T-helper 1 cell treated with Interleukin-12 subunit alpha and Interleukin-12 subunit beta and Interleukin-4 antibody, amounts not matched to agents 30 μg/mL and 1 μg/mL, for 36 hours (primary cell): Measurements from ENCODE around the gene EIF4A2.

Experiments used
- H3K27ac Mint-ChIP-seq: one replicate; pipeline ENCODE4 v1.8.0; 2021; ENCODE audit warnings: mild to moderate bottlenecking, mixed read lengths
- H3K27me3 Mint-ChIP-seq: one replicate; pipeline ENCODE4 v1.8.0; 2021; ENCODE audit warnings: low read depth, mixed read lengths
- H3K36me3 Mint-ChIP-seq: one replicate; pipeline ENCODE4 v1.8.0; 2021; ENCODE audit warnings: low read depth, mixed read lengths
- H3K4me1 Mint-ChIP-seq: one replicate; pipeline ENCODE4 v1.8.0; 2021; ENCODE audit warnings: low read depth, mixed read lengths
- H3K4me3 Mint-ChIP-seq: one replicate; pipeline ENCODE4 v1.8.0; 2021; ENCODE audit warnings: mild to moderate bottlenecking, moderate library complexity, mixed read lengths
- H3K9me3 Mint-ChIP-seq: one replicate; pipeline ENCODE4 v1.8.0; 2021; ENCODE audit warnings: mixed read lengths

EIF4A2 gene

DNA sequence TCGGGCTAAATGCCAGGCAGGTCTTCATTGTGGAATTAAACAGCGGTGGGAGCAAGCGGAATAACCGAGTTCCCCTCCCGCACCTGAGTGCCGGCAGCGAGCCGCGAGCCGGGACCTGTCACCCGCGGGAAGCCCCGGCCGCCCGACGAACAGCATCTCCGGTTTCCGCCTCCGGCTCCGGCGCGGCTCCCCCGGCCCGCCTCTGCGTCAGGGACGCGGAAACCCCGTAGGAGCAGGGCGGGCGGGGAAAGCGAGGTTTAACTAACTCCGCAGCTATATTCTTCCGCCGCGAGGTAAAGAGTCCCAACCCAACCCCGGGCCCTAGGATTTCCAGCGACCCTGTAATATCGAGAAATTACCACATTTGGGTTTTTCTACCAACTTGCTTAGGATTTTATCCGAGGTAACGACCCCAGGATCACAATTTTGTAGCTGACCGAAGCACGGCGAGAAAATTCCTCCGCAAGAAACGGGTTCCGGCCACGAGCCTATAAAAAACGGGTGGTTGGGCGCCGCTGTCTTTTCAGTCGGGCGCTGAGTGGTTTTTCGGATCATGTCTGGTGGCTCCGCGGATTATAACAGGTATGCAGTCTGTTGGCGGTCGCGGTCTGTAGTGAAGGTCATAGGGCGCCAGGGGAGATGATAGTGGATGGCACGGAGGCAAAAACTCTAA is at the start of gene EIF4A2:
EIF4A2 (plus strand) TSS at position 520 of the 673 bp plus-strand sequence; CDS start at position 554, 34 bp downstream.
- H3K27me3 Mint-ChIP-seq: no peaks in the 10 kb centered on the region
- peaks cover 40% of the 10 kb centered on the region for H3K4me1 Mint-ChIP-seq
- H3K9me3 Mint-ChIP-seq: no peaks in the 10 kb centered on the region
- peaks cover 48% of the 10 kb centered on the region for H3K36me3 Mint-ChIP-seq
- H3K27ac Mint-ChIP-seq: peak within 1 kb of the TSS; percentile 99
- H3K4me3 Mint-ChIP-seq: peak within 1 kb of the TSS; percentile 97

DNA sequence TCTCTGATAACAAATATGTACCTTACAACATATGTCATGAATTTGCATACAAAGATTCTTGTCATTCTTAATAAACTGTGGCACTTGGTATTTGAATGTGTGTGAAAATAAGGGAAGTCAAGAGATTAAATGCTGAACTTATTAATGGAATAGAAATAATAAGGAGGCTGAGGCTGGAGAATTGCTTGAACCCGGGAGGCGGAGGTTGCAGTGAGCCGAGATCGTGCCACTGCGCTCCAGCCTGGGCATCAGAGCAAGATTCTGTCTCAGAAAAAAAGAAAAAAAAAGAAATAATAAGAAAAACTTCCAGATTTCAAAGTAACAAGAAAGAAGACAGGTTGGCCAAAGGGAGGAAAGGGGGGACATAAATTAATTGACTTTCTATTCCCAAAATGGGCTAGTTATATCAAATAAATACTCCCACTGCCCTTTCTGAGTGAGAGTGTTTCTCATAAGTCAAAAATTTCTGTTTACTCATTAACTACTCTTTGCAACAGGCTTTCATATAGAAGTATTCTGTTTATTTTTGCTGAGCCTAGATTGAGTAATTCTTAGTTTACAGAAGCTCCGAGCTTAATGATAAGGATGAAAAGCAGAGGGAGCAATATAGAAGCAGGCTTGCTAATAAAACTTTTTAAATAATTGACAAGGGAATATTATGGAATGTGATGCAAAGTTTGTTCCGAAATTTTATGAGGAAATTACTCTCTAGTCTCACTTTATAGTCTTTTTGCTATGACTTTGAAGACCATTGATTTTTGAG is 40.6 kb upstream of the EIF4A2 start:
- H3K36me3 Mint-ChIP-seq: no peaks in the 10 kb centered on the region
- peaks cover 2% of the 10 kb centered on the region for H3K4me1 Mint-ChIP-seq
- H3K4me3 Mint-ChIP-seq: no peak overlapping the region
- no peaks in the 10 kb centered on the region for H3K9me3 Mint-ChIP-seq
- H3K27ac Mint-ChIP-seq: no peak overlapping the region
- H3K27me3 Mint-ChIP-seq: peaks cover 3% of the 10 kb centered on the region

DNA sequence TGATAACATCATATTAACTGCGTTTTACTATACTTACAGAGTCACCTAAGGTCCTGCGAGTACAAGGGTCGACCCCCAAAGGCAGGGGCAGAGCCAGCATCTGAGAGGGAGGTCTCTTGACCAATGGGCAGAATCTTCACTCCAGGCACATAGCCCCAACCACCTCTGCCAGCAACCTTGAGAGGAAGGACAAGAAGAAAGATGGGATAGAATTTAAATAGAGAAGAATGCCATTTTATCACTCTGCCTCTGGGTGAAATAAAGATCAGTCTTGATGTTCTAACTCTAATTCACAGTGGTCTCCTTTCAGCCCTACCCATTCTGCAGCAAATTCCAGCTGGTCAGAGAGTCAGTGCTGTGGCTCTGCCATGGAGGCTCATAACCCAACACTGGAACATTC is 39.7 kb upstream of the EIF4A2 start:
- H3K9me3 Mint-ChIP-seq: no peaks in the 10 kb centered on the region
- peaks cover 3% of the 10 kb centered on the region for H3K27me3 Mint-ChIP-seq
- H3K4me1 Mint-ChIP-seq: peaks cover 2% of the 10 kb centered on the region
- no peaks in the 10 kb centered on the region for H3K36me3 Mint-ChIP-seq
- no peak overlapping the region for H3K27ac Mint-ChIP-seq
- H3K4me3 Mint-ChIP-seq: no peak overlapping the region

DNA sequence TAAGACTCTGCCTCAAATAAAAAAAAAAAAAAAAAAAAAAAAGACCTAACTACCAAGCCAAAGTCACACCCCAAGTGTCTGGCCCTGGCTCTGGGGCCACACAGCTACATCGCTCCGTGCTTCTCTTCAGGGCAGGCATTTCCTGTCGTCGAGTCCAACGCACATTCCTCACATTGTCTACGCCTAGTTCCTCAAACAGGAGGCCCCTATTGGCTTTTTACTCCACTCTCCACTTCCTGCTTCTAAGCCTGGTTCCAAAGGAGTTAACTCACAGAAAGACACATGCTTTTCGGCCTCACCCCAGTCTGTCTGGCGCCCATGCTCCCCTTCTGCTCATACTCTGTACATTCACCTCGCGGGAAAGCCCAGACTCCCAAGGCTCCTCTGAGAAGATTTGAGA is 37.4 kb upstream of the EIF4A2 start:
- Mint-ChIP-seq H3K27me3 (peaks cover 3% of the 10 kb centered on the region), H3K9me3 (no peaks in the 10 kb centered on the region), H3K4me3 (no peak overlapping the region), H3K36me3 (no peaks in the 10 kb centered on the region), H3K27ac (no peak overlapping the region), H3K4me1 (peaks cover 2% of the 10 kb centered on the region)

DNA sequence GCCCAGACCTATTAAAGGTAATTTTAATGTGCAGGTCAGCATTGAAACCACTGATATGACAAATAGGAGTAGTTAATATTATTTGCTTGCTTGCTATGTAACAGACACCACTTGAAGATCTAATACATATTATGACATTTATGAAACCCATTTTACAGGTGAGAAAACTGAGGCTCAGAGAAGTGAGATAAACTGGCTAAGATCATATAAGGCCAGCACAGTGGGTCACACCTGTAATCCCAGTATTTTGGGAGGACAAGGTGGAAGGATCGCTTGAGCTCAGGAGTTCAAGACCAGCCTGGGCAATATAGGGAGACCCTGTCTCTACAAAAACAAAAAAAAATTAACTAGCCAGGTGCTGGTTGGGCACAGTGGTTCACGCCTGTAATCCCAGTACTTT is 33.1 kb upstream of the EIF4A2 start:
- Mint-ChIP-seq H3K9me3 (no peaks in the 10 kb centered on the region), H3K27me3 (peaks cover 5% of the 10 kb centered on the region), H3K27ac (no peak overlapping the region), H3K4me1 (peaks cover 6% of the 10 kb centered on the region), H3K4me3 (no peak overlapping the region), H3K36me3 (no peaks in the 10 kb centered on the region)

DNA sequence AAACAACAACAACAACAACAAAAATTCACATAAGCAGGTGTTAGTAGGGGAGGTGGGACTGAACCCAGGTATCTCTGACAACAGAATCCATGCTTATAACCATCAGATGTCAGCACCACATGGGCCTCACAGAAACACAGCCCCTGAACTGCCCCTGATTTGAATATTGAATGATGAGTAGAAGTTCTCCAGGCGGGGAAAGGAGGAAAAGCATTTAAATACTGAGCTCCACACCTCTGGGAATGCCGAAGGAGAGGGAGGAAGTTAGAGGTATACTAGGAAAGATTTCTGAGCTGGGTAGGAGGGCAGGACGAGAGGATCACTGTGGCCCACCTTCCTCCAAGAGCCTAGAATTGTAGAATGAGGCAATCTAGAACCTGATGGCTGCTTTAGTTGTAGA is 31.9 kb upstream of the EIF4A2 start:
- H3K27me3 Mint-ChIP-seq: peaks cover 7% of the 10 kb centered on the region
- H3K4me3 Mint-ChIP-seq: no peak overlapping the region
- no peaks in the 10 kb centered on the region for H3K36me3 Mint-ChIP-seq
- H3K27ac Mint-ChIP-seq: no peak overlapping the region
- peaks cover 4% of the 10 kb centered on the region for H3K4me1 Mint-ChIP-seq
- H3K9me3 Mint-ChIP-seq: no peaks in the 10 kb centered on the region

DNA sequence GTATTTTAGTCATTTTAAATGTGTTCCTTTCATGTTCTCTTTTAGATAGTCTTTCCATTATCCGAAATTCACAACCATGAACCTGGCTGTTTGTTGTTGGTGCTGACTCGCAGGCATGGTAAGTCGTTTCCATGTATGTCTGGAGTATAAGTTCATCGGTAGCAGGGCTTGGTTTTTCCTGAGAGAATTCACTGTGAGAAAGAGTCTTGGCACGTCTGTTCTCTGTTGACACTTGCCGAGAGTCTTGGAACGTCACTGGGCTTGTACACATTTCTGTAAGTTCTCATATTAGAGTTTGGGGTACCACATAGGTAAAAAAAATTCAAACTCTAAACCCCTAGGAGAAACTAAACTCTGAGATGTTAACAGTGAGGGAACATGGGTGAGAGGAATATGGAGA is 29.4 kb upstream of the EIF4A2 start:
- H3K27ac Mint-ChIP-seq: no peak overlapping the region
- no peaks in the 10 kb centered on the region for H3K36me3 Mint-ChIP-seq
- H3K4me3 Mint-ChIP-seq: no peak overlapping the region
- H3K9me3 Mint-ChIP-seq: no peaks in the 10 kb centered on the region
- peaks cover 7% of the 10 kb centered on the region for H3K27me3 Mint-ChIP-seq
- peaks cover 4% of the 10 kb centered on the region for H3K4me1 Mint-ChIP-seq

DNA sequence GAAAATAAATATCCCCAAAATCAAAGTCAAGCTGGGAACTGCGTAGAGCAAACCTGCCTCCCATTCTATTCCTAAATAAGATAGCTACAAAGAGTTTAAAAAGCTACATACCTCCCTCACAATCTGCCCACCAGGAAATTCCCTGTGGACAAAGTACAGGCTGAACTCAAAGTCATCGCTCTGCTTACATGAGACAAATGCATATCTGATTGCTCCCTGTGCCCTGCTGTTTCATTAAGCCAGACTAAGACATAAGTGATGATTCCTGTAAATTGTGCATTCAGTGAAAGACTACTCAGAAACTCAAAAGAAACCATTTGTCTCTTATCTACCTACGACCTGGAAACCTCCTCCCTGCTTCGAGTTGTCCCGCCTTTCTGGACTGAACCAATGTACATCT is 28.5 kb upstream of the EIF4A2 start:
- Mint-ChIP-seq H3K27ac (no peak overlapping the region), H3K4me3 (no peak overlapping the region), H3K36me3 (no peaks in the 10 kb centered on the region), H3K27me3 (peaks cover 7% of the 10 kb centered on the region), H3K9me3 (no peaks in the 10 kb centered on the region), H3K4me1 (peaks cover 4% of the 10 kb centered on the region)

DNA sequence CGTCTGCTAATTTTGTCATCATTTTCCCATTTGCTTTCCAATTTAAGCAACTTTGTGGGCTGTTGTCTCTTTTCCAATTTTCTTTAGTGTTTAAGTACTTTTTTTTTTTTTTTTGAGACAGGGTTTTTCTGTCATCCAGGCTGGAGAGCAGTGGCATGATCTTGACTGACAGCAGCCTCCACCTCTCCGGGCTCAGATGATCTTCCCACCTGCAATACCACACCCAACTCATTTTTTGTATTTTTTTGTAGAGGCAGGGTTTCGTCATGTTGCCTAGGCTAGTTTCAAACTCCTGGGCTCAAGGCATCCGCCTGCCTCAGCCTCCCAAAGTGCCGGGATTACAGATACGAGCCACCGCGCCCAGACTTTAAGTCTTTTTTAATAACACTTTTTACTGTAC is 26.2 kb upstream of the EIF4A2 start:
- H3K9me3 Mint-ChIP-seq: no peaks in the 10 kb centered on the region
- no peaks in the 10 kb centered on the region for H3K36me3 Mint-ChIP-seq
- H3K27ac Mint-ChIP-seq: no peak overlapping the region
- H3K4me3 Mint-ChIP-seq: no peak overlapping the region
- peaks cover 7% of the 10 kb centered on the region for H3K27me3 Mint-ChIP-seq
- peaks cover 4% of the 10 kb centered on the region for H3K4me1 Mint-ChIP-seq

DNA sequence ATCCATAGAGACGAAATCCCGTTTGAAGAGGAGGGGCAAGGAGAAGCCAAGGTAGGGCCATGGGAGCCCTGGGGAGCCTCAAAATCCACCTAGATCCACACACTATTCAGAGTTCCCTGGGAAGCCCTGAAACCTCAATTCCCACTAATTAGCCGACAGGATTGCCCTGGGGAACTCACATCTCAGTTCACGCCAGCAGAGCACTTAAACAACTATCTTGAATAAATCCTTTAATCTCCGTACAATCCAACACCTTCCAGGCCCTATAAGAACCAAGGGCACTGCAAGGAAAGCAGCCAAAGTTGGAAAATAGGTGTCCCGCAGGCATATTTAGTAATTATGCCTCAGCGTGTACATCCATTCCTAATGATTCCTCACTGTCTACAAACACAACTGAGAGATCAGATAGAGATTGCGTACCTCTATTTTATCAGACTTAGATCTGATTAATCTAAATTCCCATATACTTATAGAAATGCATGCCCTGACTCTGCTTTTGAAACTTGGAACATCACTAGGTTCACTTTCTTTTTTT is 25.6 kb upstream of the EIF4A2 start:
- Mint-ChIP-seq H3K4me1 (peaks cover 4% of the 10 kb centered on the region), H3K36me3 (no peaks in the 10 kb centered on the region), H3K27ac (no peak overlapping the region), H3K9me3 (no peaks in the 10 kb centered on the region), H3K27me3 (peaks cover 7% of the 10 kb centered on the region), H3K4me3 (no peak overlapping the region)

DNA sequence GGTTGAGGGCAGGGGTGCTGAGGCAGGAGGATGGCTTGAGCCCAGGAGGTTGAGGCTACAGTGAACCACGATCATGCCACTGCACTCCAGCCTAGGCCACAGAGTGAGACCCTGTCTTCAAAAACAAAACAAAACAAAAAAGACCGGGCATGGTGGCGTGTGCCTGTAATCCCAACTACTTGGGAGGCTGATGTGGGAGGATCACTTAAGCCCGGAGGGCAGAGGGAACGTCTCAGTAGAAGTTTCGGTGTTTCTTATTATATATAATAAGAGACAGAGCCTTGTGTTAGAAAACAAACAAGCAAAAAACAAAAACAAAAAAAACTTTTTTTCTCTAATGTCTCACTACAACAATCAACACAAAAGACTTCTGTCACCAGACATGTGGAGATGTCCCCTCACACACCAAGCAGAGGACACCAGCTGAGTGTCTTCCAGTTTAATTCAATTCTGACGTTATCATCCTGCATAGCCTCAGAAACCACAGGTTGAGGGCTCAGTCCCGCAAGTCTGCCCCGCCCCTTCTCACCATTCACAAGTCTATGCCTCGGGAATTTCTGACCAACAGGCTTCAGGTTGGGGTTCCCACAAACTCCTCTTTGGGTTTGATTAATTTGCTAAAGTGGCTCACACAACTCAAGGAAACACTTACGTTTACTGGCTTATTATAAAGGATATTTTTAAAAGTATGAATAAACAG is 24.0 kb upstream of the EIF4A2 start:
- peaks cover 7% of the 10 kb centered on the region for H3K27me3 Mint-ChIP-seq
- no peak overlapping the region for H3K4me3 Mint-ChIP-seq
- no peaks in the 10 kb centered on the region for H3K9me3 Mint-ChIP-seq
- H3K27ac Mint-ChIP-seq: no peak overlapping the region
- H3K4me1 Mint-ChIP-seq: no peaks in the 10 kb centered on the region
- H3K36me3 Mint-ChIP-seq: no peaks in the 10 kb centered on the region

DNA sequence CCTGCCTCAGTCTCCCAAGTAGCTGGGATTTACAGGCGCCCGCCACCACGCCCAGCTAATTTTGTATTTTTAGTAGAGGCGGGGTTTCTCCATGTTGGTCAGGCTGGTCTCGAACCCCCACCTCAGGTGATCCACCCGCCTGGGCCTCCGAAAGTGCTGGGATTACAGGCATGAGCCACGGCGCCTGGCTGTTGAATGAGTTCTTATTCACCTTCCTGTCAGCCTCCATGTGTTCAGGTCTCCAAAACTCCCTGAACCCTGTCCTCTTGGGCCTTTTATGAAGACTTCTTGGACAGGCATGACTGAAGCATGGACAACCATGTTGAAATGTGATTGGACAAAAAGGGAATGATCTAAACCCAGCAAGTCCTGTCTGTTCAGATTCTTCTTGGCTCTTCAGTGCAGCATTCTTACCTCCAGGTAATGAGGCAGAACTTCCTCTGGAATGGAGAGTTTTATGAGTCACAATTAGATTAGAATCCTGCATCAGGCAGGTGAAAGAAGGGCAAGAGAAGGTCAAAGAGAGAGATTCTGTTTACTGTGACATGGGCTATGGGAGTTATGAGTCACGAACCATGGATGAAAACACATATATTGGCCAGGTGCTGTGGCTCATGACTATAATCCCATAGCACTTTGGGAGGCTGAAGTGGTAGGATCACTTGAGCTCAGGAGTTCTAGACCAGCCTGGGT is 23.1 kb upstream of the EIF4A2 start:
- Mint-ChIP-seq H3K27ac (no peak overlapping the region), H3K27me3 (peaks cover 2% of the 10 kb centered on the region), H3K4me1 (no peaks in the 10 kb centered on the region), H3K36me3 (no peaks in the 10 kb centered on the region), H3K4me3 (no peak overlapping the region), H3K9me3 (no peaks in the 10 kb centered on the region)

DNA sequence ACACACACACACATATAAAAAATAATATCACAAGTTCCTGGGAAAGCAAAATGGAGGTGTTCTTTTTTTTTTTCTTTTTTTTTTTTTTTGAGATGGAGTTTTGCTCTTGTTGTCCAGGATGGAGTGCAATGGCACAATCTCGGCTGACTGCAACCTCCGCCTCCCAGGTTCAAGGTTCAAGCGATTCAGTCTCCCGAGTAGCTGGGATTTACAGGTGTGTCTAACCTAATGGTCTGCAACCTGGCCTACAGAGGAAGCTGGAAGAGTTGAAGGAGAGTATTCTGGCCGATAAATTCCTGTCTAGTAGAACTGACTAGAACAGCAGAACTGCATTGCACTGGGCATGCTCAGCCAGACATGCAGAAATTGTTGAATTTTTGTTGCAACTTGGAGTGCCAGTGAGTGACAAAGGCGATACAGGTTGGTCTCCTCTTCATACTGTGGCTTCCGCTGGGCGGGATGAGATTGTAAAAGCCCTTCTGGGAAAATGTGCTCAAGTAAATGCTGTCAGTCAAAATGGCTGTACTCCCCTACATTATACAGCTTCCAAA is 22.4 kb upstream of the EIF4A2 start:
- Mint-ChIP-seq H3K27ac (no peak overlapping the region), H3K36me3 (no peaks in the 10 kb centered on the region), H3K4me1 (no peaks in the 10 kb centered on the region), H3K27me3 (no peaks in the 10 kb centered on the region), H3K9me3 (no peaks in the 10 kb centered on the region), H3K4me3 (no peak overlapping the region)

DNA sequence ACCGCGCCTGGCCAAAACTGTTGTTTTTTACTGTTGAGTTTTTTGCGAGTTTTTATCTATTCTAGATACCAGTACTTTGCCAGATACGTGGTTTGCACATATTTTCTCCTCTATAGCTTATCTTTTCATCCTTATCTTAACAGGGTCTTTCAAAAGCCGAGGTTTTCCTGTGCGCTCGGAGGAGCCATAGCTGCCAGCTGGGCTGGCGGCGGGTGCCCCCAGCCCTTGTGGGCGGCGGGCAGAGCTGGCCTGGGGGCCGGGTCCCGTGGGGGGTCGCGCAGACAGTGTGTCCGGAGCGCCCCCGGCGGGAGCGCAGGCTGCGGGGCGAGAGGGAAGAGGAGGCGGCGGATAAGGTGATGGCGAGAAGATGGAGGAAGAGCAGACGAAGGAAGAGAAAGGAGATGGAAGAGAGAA is 11.1 kb upstream of the EIF4A2 start:
- peak overlapping the region; percentile 89 for H3K27ac Mint-ChIP-seq
- peak overlapping the region; percentile 88 for H3K4me3 Mint-ChIP-seq
- no peaks in the 10 kb centered on the region for H3K9me3 Mint-ChIP-seq
- H3K36me3 Mint-ChIP-seq: no peaks in the 10 kb centered on the region
- H3K4me1 Mint-ChIP-seq: peaks cover 15% of the 10 kb centered on the region
- H3K27me3 Mint-ChIP-seq: no peaks in the 10 kb centered on the region
